GM12872 (cell line): ENCODE measurements around the gene GRIN2B.

Experiments
- TF ChIP-seq, protein P1 (sequence below): IDR thresholded peaks from 3 replicates; pipeline ENCODE4 v1.5.1; 2011; ENCODE audit warnings: low read depth, mild to moderate bottlenecking, low read length, moderate library complexity; ENCODE audit not compliant: insufficient read depth

The GRIN2B gene

DNA sequence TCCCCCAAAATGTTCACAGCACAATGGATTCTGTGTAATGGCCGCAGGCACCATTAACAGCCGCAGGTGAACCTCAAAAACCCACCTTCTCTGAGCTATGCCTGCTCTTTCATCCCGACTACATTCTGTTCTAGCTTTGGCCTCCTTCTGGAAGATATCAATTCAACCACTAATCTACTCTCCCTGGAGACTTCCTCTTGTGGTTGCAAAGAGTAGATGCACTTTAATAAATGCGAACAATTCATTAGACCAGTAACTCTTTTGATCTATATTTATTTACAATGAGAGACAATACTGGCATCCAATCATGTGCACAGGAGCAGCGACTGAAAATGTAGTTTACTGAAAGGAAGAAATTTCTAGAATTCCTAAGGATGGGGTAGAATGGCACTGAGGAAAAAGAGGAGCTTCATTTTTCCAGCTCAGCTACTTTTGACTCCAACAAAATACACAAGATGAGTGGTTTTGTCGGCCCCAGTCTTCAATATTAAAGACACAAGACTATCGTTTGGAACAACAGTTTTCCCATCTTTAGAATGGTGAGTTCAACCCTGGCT lies 5.3 kb downstream of the GRIN2B start:
- TF ChIP-seq, protein P1, sequence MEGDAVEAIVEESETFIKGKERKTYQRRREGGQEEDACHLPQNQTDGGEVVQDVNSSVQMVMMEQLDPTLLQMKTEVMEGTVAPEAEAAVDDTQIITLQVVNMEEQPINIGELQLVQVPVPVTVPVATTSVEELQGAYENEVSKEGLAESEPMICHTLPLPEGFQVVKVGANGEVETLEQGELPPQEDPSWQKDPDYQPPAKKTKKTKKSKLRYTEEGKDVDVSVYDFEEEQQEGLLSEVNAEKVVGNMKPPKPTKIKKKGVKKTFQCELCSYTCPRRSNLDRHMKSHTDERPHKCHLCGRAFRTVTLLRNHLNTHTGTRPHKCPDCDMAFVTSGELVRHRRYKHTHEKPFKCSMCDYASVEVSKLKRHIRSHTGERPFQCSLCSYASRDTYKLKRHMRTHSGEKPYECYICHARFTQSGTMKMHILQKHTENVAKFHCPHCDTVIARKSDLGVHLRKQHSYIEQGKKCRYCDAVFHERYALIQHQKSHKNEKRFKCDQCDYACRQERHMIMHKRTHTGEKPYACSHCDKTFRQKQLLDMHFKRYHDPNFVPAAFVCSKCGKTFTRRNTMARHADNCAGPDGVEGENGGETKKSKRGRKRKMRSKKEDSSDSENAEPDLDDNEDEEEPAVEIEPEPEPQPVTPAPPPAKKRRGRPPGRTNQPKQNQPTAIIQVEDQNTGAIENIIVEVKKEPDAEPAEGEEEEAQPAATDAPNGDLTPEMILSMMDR = no peak

DNA sequence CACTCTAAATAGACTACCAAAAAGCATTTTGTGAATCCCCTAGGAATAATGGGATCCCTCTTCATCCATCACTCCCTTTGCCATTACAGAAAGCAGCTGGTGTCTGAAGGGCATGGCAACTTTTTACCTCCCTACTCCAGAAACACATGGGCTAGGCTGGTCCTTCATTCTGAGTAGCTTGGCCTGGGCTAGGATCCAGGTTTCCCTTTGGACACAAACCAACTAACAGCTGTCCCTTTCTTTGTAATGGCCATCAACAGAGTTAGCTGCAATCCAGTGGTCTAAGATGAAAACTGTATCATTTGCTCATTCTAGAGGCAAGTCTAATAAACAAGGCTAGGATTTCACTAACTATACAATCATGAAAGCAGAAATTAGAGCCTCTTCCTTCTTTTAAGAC lies 7.4 kb downstream of the GRIN2B start:
- TF ChIP-seq, protein P1 = no peak

DNA sequence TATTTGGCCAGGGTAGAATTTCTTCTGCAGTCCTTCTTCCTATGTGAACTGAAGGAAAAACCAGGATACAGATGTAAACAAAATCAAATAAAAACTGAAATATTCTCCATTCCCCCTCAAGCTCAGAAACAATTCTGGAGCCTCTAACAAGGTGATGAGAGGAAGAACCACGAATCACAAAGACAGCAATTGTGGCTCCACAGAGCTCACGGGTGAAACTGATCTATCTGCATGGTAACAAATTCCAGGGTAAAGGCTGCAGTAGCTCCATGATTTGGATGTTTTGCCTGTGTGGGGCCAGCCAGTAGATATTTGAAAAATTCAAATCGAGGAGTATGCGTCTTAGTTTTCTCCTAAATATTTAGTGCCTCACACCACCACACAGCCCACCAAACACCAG lies 10.6 kb downstream of the GRIN2B start:
- TF ChIP-seq, protein P1 = no peak

DNA sequence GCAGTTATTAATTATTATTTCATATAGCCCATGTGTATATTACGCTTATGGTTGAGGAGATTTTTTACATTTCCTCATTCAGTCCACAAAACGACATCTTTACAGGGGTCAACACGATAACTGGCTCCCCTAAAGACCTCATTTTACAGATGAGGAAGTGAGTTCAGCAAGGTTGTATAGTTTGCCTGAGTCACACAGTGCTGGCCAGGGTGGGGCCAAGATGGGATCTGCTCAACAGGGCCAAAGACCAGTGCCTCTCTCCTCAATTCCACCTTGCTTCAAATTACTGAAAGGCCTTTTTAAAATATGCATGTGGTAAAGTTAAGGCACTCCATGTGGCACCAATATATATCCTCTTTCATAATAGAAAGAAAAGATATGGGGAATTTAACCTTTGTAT lies 13.1 kb downstream of the GRIN2B start:
- TF ChIP-seq, protein P1 = no peak

DNA sequence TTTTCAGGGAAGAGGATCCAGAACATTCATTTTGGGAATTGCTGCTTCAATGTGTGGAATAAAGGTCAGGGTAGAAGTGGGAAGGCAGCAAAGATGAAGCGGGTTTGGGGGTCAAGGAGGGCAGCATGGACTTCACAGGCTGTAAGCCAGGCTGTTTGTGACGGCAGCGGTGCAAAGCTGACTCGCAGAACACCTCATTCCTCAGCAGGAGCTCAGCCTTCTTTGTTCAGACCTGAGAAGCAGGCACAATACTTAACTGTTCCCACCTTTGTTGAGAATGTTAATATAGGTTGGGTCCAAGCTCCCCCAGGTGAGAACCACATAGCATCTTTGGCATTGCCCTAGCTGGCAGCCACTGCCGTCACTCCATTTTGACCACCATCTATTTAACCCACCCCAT lies 16.7 kb downstream of the GRIN2B start:
- TF ChIP-seq, protein P1 = no peak

DNA sequence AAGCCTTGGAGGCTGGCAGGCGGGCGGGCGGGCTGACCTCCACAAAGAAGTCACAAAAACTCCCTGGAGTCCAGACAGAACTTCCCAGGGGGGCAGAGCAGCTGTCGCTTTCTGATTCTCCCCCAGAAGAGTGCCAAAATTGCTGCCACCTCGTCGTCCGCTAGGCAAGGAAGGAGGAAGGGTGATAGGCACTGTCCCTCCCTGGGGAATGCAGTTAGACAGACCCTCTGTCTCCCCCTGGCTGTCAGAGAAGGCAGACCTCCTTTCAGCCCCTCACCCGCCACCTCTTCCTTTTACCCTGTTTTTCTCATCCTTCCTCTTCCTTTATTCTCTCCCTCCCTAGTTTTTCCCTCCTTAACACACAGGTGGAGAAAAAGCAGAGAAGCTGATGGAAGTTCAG lies 18.7 kb downstream of the GRIN2B start:
- TF ChIP-seq, protein P1 = peak; percentile 74

DNA sequence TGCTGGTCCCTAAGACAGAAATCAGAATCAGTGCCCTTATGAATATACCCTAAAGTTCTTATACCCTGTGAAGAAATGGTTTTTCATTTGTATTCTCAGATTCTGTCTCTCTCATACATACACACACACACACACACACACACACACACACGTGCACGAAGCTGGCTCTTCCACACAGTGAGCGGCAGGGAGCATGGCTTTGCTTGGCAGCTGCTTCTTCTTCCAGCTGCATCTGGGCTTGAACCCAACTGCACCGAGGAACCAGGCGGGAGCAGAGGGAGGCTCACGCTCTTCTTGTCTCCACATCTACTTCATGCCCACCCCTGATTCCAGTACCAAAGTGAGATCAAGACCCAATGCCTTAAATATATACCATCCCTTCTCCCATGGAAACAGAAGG lies 19.4 kb downstream of the GRIN2B start:
- TF ChIP-seq, protein P1 = no peak
